Osteocyte (in vitro differentiated cells): ENCODE results near the gene TNPO3. TPM values are rescaled to one million over a fixed set of nuclear protein-coding genes. Genes with fewer than 3 reads are reported as not detected.
"Not testable (repeated sequence)": the region's sequence is repeated elsewhere in the genome, so short reads cannot be mapped to it uniquely, and the experiment has no call there.

Experiments used
- DNase-seq: peaks from one replicate; pipeline ENCODE4 v3.0.0; 2021; ENCODE audit warnings: mixed read lengths; ENCODE audit not compliant: unreplicated experiment; ENCODE audit errors: extremely low spot score
- H3K27ac Mint-ChIP-seq: one replicate; pipeline ENCODE4 v1.8.0; 2021; ENCODE audit warnings: mild to moderate bottlenecking, mixed read lengths; ENCODE audit not compliant: unreplicated experiment
- H3K27me3 Mint-ChIP-seq: one replicate; pipeline ENCODE4 v1.8.0; 2021; ENCODE audit warnings: mixed read lengths; ENCODE audit not compliant: unreplicated experiment
- H3K36me3 Mint-ChIP-seq: one replicate; pipeline ENCODE4 v1.8.0; 2021; ENCODE audit warnings: mixed read lengths; ENCODE audit not compliant: unreplicated experiment
- H3K4me1 Mint-ChIP-seq: one replicate; pipeline ENCODE4 v1.8.0; 2021; ENCODE audit warnings: mixed read lengths; ENCODE audit not compliant: unreplicated experiment
- H3K4me3 Mint-ChIP-seq: one replicate; pipeline ENCODE4 v1.8.0; 2021; ENCODE audit warnings: mild to moderate bottlenecking, moderate library complexity, mixed read lengths; ENCODE audit not compliant: unreplicated experiment
- H3K9me3 Mint-ChIP-seq: one replicate; pipeline ENCODE4 v1.8.0; 2021; ENCODE audit warnings: mixed read lengths; ENCODE audit not compliant: unreplicated experiment
- total RNA-seq: library from RNA; stranded (reverse); gene quantifications from 2 replicates; pipeline ENCODE4 v1.2.1, GENCODE V29; 2021
- TF ChIP-seq, protein P1 (sequence below): fragments of 200-600 bp; sonication (generic); IDR thresholded peaks from 2 replicates; pipeline ENCODE4 v1.5.0; 2021; ENCODE audit warnings: antibody characterized with exemption, mild to moderate bottlenecking, moderate library complexity

The TNPO3 gene
- total RNA-seq, 1 donor from 2014 or later: 46.0 TPM

DNA sequence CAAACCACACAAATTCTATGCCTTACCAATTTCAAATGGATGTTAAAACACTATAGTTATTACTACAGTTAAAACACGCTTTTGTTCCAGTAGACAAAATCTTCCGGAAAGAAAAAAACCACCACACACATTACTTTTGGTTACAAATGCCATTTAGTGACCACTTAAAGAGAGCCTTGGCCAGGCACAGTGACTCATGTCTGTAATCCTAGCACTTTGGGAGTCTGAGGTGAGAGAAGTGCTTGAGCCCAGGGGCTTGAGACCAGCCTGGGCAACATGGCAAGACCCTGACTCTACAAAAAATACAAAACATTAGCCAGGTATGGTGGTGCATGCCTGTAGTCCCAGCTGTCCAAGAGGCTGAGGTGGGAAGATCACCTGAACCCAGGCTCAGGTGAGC is 7.2 kb downstream of the TNPO3 start:
- Mint-ChIP-seq H3K27me3 (no peaks in the 10 kb centered on the region), H3K4me3 (no peak overlapping the region), H3K4me1 (peaks cover 28% of the 10 kb centered on the region), H3K36me3 (peaks cover 15% of the 10 kb centered on the region), H3K9me3 (no peaks in the 10 kb centered on the region), H3K27ac (no peak overlapping the region)
- TF ChIP-seq, protein P1, sequence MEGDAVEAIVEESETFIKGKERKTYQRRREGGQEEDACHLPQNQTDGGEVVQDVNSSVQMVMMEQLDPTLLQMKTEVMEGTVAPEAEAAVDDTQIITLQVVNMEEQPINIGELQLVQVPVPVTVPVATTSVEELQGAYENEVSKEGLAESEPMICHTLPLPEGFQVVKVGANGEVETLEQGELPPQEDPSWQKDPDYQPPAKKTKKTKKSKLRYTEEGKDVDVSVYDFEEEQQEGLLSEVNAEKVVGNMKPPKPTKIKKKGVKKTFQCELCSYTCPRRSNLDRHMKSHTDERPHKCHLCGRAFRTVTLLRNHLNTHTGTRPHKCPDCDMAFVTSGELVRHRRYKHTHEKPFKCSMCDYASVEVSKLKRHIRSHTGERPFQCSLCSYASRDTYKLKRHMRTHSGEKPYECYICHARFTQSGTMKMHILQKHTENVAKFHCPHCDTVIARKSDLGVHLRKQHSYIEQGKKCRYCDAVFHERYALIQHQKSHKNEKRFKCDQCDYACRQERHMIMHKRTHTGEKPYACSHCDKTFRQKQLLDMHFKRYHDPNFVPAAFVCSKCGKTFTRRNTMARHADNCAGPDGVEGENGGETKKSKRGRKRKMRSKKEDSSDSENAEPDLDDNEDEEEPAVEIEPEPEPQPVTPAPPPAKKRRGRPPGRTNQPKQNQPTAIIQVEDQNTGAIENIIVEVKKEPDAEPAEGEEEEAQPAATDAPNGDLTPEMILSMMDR: no peak
- DNase-seq: no peak

DNA sequence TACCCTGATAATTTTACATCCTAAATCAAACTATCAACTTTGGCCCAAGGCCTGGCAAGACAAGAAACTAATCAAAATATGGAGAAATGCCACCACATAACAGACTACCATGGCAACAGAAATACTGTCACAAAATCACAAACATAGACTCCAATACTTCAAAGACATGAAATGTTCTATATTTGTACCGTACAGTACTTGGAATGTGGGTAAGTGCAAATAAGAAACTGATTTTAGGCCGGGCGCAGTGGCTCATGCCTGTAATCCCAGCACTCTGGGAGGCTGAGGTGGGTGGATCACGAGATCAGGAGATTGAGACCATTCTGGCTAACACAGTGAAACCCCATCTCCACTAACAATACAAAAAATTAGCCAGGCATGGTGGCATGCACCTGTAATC is 9.2 kb downstream of the TNPO3 start:
- no peaks in the 10 kb centered on the region for H3K27me3 Mint-ChIP-seq
- H3K27ac Mint-ChIP-seq: no peak overlapping the region
- no peak overlapping the region for H3K4me3 Mint-ChIP-seq
- TF ChIP-seq, protein P1: no peak
- H3K4me1 Mint-ChIP-seq: peaks cover 35% of the 10 kb centered on the region
- no peaks in the 10 kb centered on the region for H3K9me3 Mint-ChIP-seq
- H3K36me3 Mint-ChIP-seq: peaks cover 15% of the 10 kb centered on the region
- no peak for DNase-seq

DNA sequence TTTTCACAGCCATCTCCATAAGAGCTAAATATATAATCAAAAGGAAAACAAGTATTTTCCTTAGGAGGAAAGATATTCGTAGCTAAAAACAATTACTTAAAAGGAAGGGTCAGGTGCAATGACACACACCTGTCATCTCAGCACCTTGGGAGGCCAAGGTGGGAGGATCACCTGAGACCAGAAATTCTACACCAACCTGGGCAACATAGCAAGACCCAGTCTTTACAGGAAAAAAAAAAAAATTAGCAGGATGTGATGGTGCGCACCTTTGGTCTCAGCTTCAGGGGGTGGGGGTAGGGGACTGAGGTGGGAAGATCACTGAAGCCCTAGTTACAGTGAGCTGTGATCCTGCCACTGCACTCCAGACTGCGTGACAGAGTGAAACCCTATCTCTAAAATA is 11.9 kb downstream of the TNPO3 start:
- TF ChIP-seq, protein P1: no peak
- H3K36me3 Mint-ChIP-seq: peaks cover 19% of the 10 kb centered on the region
- peaks cover 20% of the 10 kb centered on the region for H3K4me1 Mint-ChIP-seq
- no peaks in the 10 kb centered on the region for H3K27me3 Mint-ChIP-seq
- DNase-seq: no peak
- H3K27ac Mint-ChIP-seq: no peak overlapping the region
- no peaks in the 10 kb centered on the region for H3K9me3 Mint-ChIP-seq
- no peak overlapping the region for H3K4me3 Mint-ChIP-seq

DNA sequence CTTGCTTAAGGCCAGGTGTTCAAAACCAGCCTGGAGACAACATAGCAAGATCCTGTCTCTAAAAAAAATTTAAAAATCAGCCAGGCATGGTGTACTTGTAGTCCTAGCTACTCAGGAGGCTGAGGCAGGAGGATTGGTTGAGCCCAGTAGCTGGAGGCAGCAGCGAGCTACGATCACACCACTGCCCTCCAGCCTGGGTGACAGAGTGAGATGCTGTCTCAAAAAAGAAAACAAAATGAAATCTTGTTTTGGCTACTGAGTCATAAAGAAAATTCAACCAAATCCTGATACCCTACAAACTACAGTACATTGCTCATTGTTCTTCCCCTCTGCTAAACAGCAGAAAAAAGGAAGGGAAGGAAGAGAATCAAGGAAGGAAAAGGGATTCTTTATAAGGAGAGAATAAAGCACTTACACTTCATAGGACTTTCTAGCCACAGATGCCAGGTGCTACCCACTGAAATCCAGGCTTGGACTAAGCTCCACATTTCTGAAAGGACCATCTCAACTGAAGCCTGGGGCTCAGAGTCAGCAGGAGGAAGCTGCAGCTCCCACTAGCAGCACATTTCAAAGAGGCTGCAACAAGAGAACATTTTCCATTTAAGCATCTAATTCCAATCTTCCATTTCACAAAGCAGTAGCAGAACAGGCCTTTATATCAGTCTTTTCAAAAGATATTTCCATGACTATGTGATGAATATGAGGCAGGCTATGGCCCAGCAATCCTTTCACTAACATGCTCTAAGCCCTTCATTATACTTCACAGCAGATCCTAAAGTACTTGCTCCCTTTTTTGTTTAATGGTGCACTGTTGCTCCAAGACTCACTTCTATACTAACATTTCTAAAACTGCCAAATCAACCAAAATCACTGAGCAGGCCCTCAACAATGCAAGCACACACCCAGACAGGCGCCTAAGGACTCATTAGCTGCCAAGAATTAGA is 13.5 kb downstream of the TNPO3 start:
- H3K9me3 Mint-ChIP-seq: no peaks in the 10 kb centered on the region

DNA sequence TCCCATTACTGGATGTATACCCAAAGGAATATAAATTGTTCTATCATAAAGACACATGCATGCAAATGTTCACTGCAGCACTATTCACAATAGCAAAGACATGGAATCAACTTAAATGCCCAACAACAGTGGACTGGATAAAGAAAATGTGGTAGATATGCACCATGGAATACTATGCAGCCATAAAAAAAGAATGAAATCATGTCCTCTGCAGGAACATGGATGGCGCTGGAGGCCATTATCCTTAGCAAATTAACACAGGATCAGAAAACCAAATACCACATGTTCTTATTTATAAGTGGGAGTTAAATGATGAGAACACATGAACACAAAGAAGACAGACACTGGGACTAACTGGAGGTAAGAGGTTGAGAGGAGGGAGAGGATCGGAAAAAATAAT is 16.4 kb downstream of the TNPO3 start:
- H3K27ac Mint-ChIP-seq, H3K4me3 Mint-ChIP-seq, DNase-seq, H3K27me3 Mint-ChIP-seq, H3K9me3 Mint-ChIP-seq: not testable (repeated sequence)
- Mint-ChIP-seq H3K4me1 (peaks cover 14% of the 10 kb centered on the region), H3K36me3 (peaks cover 30% of the 10 kb centered on the region)

More for the DNA sequence above, 13.5 kb downstream of the TNPO3 start:
- peaks cover 19% of the 10 kb centered on the region for H3K4me1 Mint-ChIP-seq
- H3K27ac Mint-ChIP-seq: no peak overlapping the region
- DNase-seq: no peak
- H3K27me3 Mint-ChIP-seq: no peaks in the 10 kb centered on the region
- H3K36me3 Mint-ChIP-seq: peaks cover 18% of the 10 kb centered on the region
- TF ChIP-seq, protein P1: no peak
- H3K4me3 Mint-ChIP-seq: no peak overlapping the region
